Osteoblast (primary cell): ENCODE data around the gene SLC25A11. TPM values are rescaled to one million over a fixed set of nuclear protein-coding genes. Genes with fewer than 3 reads are reported as not detected.

Source experiments
- DNase-seq: peaks from one replicate; pipeline ENCODE4 v3.0.0; 2011; ENCODE audit warnings: low spot score, mixed read lengths; ENCODE audit not compliant: insufficient read length; ENCODE audit errors: missing footprints
- H2AFZ ChIP-seq: 2 replicates; pipeline ENCODE4 v1.6.0; 2011; ENCODE audit warnings: mild to moderate bottlenecking, low read length
- H3K27ac ChIP-seq: 2 replicates; pipeline ENCODE4 v1.5.1; 2011; ENCODE audit warnings: mild to moderate bottlenecking, low read depth, low read length, moderate library complexity
- H3K27me3 ChIP-seq: 2 replicates; pipeline ENCODE4 v1.6.0; 2012; ENCODE audit warnings: mild to moderate bottlenecking, control low read depth, inconsistent platforms, low read length, moderate library complexity; ENCODE audit not compliant: insufficient read depth
- H3K36me3 ChIP-seq: 2 replicates; pipeline ENCODE4 v1.5.1; 2011; ENCODE audit warnings: mild to moderate bottlenecking, low read length, control low read depth, moderate library complexity; ENCODE audit not compliant: insufficient read depth
- H3K4me1 ChIP-seq: 2 replicates; pipeline ENCODE4 v1.5.1; 2011; ENCODE audit warnings: mild to moderate bottlenecking, low read length, control low read depth, moderate library complexity; ENCODE audit not compliant: insufficient read depth
- H3K4me2 ChIP-seq: 2 replicates; pipeline ENCODE4 v1.6.0; 2011; ENCODE audit warnings: mild to moderate bottlenecking, low read length; ENCODE audit not compliant: insufficient read depth
- H3K4me3 ChIP-seq: fragments of 200-600 bp; sonication (generic); 3 replicates; pipeline ENCODE4 v1.5.1; 2012; ENCODE audit warnings: mild to moderate bottlenecking, low read length, inconsistent platforms; ENCODE audit not compliant: insufficient read depth
- H3K79me2 ChIP-seq: 2 replicates; pipeline ENCODE4 v1.6.0; 2012; ENCODE audit warnings: mild to moderate bottlenecking, low read length, control low read depth, inconsistent platforms; ENCODE audit not compliant: insufficient read depth
- H3K9me3 ChIP-seq: 2 replicates; pipeline ENCODE4 v1.5.1; 2011; ENCODE audit warnings: low read depth, low read length, control low read depth
- H4K20me1 ChIP-seq: 2 replicates; pipeline ENCODE4 v1.6.0; 2012; ENCODE audit warnings: mild to moderate bottlenecking, low read length, control low read depth; ENCODE audit not compliant: insufficient read depth
- CTCF ChIP-seq: IDR thresholded peaks from 2 replicates; pipeline ENCODE4 v1.5.1; 2011; ENCODE audit warnings: mild to moderate bottlenecking, low read depth, low read length, moderate library complexity; ENCODE audit errors: extremely low read depth
- total RNA-seq: library from RNA; depleted of rRNA; stranded (reverse); fragments of >200 nt; gene quantifications from 2 replicates; pipeline ENCODE4 v1.2.3, GENCODE V29; 2012

Gene SLC25A11
- total RNA-seq, 1 donor = 47.4 TPM

GRCh38 chr17:4986403-4986802 is 46.6 kb upstream of the SLC25A11 start:
- Histone ChIP-seq H3K36me3 (peaks cover 16% of the 10 kb centered on the region), H3K79me2 (peaks cover 16% of the 10 kb centered on the region), H2AFZ (peak overlapping the region; percentile 92), H3K9me3 (no peaks in the 10 kb centered on the region), H3K4me1 (peaks cover 17% of the 10 kb centered on the region), H3K4me2 (peak overlapping the region; percentile 98), H3K4me3 (peak overlapping the region; percentile 93), H3K27me3 (no peaks in the 10 kb centered on the region), H3K27ac (peak overlapping the region; percentile 84), H4K20me1 (no peaks in the 10 kb centered on the region)
- TF ChIP-seq CTCF = no peak
- DNase-seq = peak; percentile 84

GRCh38 chr17:4982305-4982704 is 42.5 kb upstream of the SLC25A11 start:
- Histone ChIP-seq H3K79me2 (peaks cover 10% of the 10 kb centered on the region), H3K4me3 (no peak overlapping the region), H3K27me3 (no peaks in the 10 kb centered on the region), H3K36me3 (peaks cover 44% of the 10 kb centered on the region), H2AFZ (no peak overlapping the region), H4K20me1 (peaks cover 5% of the 10 kb centered on the region), H3K4me1 (peaks cover 5% of the 10 kb centered on the region), H3K9me3 (no peaks in the 10 kb centered on the region), H3K27ac (no peak overlapping the region), H3K4me2 (no peak overlapping the region)
- no peak for TF ChIP-seq CTCF
- no peak for DNase-seq

- Histone ChIP-seq H3K4me3 (no peak overlapping the region), H3K27ac (no peak overlapping the region), H4K20me1 (peaks cover 5% of the 10 kb centered on the region), H3K79me2 (no peaks in the 10 kb centered on the region), H3K27me3 (no peaks in the 10 kb centered on the region), H3K9me3 (no peaks in the 10 kb centered on the region), H2AFZ (no peak overlapping the region), H3K4me1 (no peaks in the 10 kb centered on the region), H3K36me3 (peaks cover 57% of the 10 kb centered on the region), H3K4me2 (no peak overlapping the region)
- peak; percentile 86 for DNase-seq
- peak; percentile 71 for TF ChIP-seq CTCF
Observed at GRCh38 chr17:4980644-4981216, 40.9 kb upstream of the SLC25A11 start.

GRCh38 chr17:4978726-4979125 is 38.9 kb upstream of the SLC25A11 start:
- Histone ChIP-seq H3K9me3 (no peaks in the 10 kb centered on the region), H3K4me2 (no peak overlapping the region), H3K79me2 (no peaks in the 10 kb centered on the region), H3K4me3 (no peak overlapping the region), H3K4me1 (no peaks in the 10 kb centered on the region), H2AFZ (no peak overlapping the region), H4K20me1 (peaks cover 5% of the 10 kb centered on the region), H3K36me3 (peaks cover 65% of the 10 kb centered on the region), H3K27ac (no peak overlapping the region), H3K27me3 (no peaks in the 10 kb centered on the region)
- TF ChIP-seq CTCF = no peak
- no peak for DNase-seq
